Transverse colon (tissue), 4 donors: ENCODE measurements around the gene SCAF8.

ENCODE experiments used
- CTCF ChIP-seq, 5 experiments: fragments of 200-600 bp in 3 of 5; fragments of 450-650 bp in 2 of 5; sonication (generic) in 3 of 5; IDR thresholded peaks; 1 replicate in 2 of 5; 2 replicates in 3 of 5; pipeline ENCODE4 v1.5.1; 2016 to 2017; ENCODE audit warnings: antibody characterized with exemption in 5 of 5, inconsistent platforms in 3 of 5, mild to moderate bottlenecking in 2 of 5, moderate library complexity in 1 of 5
- EP300 ChIP-seq: sonication (generic); formaldehyde crosslinking; IDR thresholded peaks from one replicate; pipeline ENCODE4 v1.6.1; 2017; ENCODE audit warnings: antibody characterized with exemption, low read depth
- POLR2A ChIP-seq: fragments of 450-650 bp; IDR thresholded peaks from one replicate; pipeline ENCODE4 v1.6.1; 2016; ENCODE audit warnings: antibody characterized with exemption, mild to moderate bottlenecking, moderate library complexity
- POLR2AphosphoS5 ChIP-seq, 3 donors: sonication (generic); formaldehyde crosslinking; IDR thresholded peaks; one replicate each; pipeline ENCODE4 v1.6.1; 2016; ENCODE audit warnings: antibody characterized with exemption in 3 of 3

GRCh38 chr6:154835307-154835706 is 102.1 kb downstream of the SCAF8 start:
- no peak for TF ChIP-seq POLR2AphosphoS5 (IDR thresholded peaks at IDR 0.05)
- no peak for TF ChIP-seq CTCF (IDR thresholded peaks at IDR 0.05)
- no peak for TF ChIP-seq EP300
- no peak for TF ChIP-seq POLR2A
